ENCODE measurements around the gene ZMYND10.

GRCh38 chr3:50337175-50337861 lies 8.2 kb downstream of the ZMYND10 start:
- TF ChIP-seq EZH2 (IDR thresholded peaks at IDR 0.05; ENCODE audit: insufficient read depth, poor library complexity, severe bottlenecking), result no peak
- TF ChIP-seq EZH2phosphoT487 (IDR thresholded peaks at IDR 0.05; ENCODE audit: insufficient read depth, low read depth), result no peak
